Measurements from ENCODE around the gene FAF1. TPM values are rescaled to one million over a fixed set of nuclear protein-coding genes. Genes with fewer than 3 reads are reported as not detected.

FAF1 gene
- total RNA-seq, 1 donor: 49.6 TPM

GRCh38 chr1:50697440-50698421 is 262.3 kb downstream of the FAF1 start:
- no peaks in the 10 kb centered on the region for H3K4me1 ChIP-seq (ENCODE audit: insufficient read depth, low read length)
- no peaks in the 10 kb centered on the region for H3K9me3 ChIP-seq (ENCODE audit: low read depth, low read length)
- no peaks in the 10 kb centered on the region for H3K27me3 ChIP-seq (ENCODE audit: insufficient read depth, low read length)
- H3K4me3 ChIP-seq (ENCODE audit: low read length): no peak overlapping the region

- Histone ChIP-seq H3K27me3 (ENCODE audit: insufficient read depth, low read length) (no peaks in the 10 kb centered on the region), H3K4me1 (ENCODE audit: insufficient read depth, low read length) (no peaks in the 10 kb centered on the region), H3K9me3 (ENCODE audit: low read depth, low read length) (no peaks in the 10 kb centered on the region), H3K4me3 (ENCODE audit: low read length) (no peak overlapping the region)
These were observed 266.2 kb downstream of the FAF1 start for GRCh38 chr1:50693829-50694228.

GRCh38 chr1:50684185-50684584 is 275.9 kb downstream of the FAF1 start:
- no peaks in the 10 kb centered on the region for H3K4me1 ChIP-seq (ENCODE audit: insufficient read depth, low read length)
- no peaks in the 10 kb centered on the region for H3K27me3 ChIP-seq (ENCODE audit: insufficient read depth, low read length)
- H3K9me3 ChIP-seq (ENCODE audit: low read depth, low read length): no peaks in the 10 kb centered on the region
- no peak overlapping the region for H3K4me3 ChIP-seq (ENCODE audit: low read length)

- no peaks in the 10 kb centered on the region for H3K4me1 ChIP-seq (ENCODE audit: insufficient read depth, low read length)
- no peaks in the 10 kb centered on the region for H3K9me3 ChIP-seq (ENCODE audit: low read depth, low read length)
- H3K4me3 ChIP-seq (ENCODE audit: low read length): no peak overlapping the region
- no peaks in the 10 kb centered on the region for H3K27me3 ChIP-seq (ENCODE audit: insufficient read depth, low read length)
These were observed 278.1 kb downstream of the FAF1 start for GRCh38 chr1:50681931-50682330.

GRCh38 chr1:50667710-50668356 is 292.2 kb downstream of the FAF1 start:
- H3K27me3 ChIP-seq (ENCODE audit: insufficient read depth, low read length): no peaks in the 10 kb centered on the region
- H3K4me1 ChIP-seq (ENCODE audit: insufficient read depth, low read length): no peaks in the 10 kb centered on the region
- no peaks in the 10 kb centered on the region for H3K9me3 ChIP-seq (ENCODE audit: low read depth, low read length)
- H3K4me3 ChIP-seq (ENCODE audit: low read length): no peak overlapping the region

- Histone ChIP-seq H3K9me3 (ENCODE audit: low read depth, low read length) (no peaks in the 10 kb centered on the region), H3K27me3 (ENCODE audit: insufficient read depth, low read length) (no peaks in the 10 kb centered on the region), H3K4me1 (ENCODE audit: insufficient read depth, low read length) (no peaks in the 10 kb centered on the region), H3K4me3 (ENCODE audit: low read length) (no peak overlapping the region)
These were observed 292.8 kb downstream of the FAF1 start for GRCh38 chr1:50667272-50667671.

- Histone ChIP-seq H3K4me3 (ENCODE audit: low read length) (no peak overlapping the region), H3K27me3 (ENCODE audit: insufficient read depth, low read length) (no peaks in the 10 kb centered on the region), H3K9me3 (ENCODE audit: low read depth, low read length) (no peaks in the 10 kb centered on the region), H3K4me1 (ENCODE audit: insufficient read depth, low read length) (no peaks in the 10 kb centered on the region)
These were observed 293.2 kb downstream of the FAF1 start for GRCh38 chr1:50666849-50667248.

- Histone ChIP-seq H3K4me1 (ENCODE audit: insufficient read depth, low read length) (no peaks in the 10 kb centered on the region), H3K4me3 (ENCODE audit: low read length) (no peak overlapping the region), H3K27me3 (ENCODE audit: insufficient read depth, low read length) (no peaks in the 10 kb centered on the region), H3K9me3 (ENCODE audit: low read depth, low read length) (no peaks in the 10 kb centered on the region)
These were observed 294.7 kb downstream of the FAF1 start for GRCh38 chr1:50665413-50665812.

- Histone ChIP-seq H3K27me3 (ENCODE audit: insufficient read depth, low read length) (no peaks in the 10 kb centered on the region), H3K4me3 (ENCODE audit: low read length) (no peak overlapping the region), H3K4me1 (ENCODE audit: insufficient read depth, low read length) (no peaks in the 10 kb centered on the region), H3K9me3 (ENCODE audit: low read depth, low read length) (no peaks in the 10 kb centered on the region)
These were observed 298.4 kb downstream of the FAF1 start for GRCh38 chr1:50661626-50662025.

GRCh38 chr1:50659107-50659662 is 300.9 kb downstream of the FAF1 start:
- H3K9me3 ChIP-seq (ENCODE audit: low read depth, low read length): no peaks in the 10 kb centered on the region
- H3K4me3 ChIP-seq (ENCODE audit: low read length): no peak overlapping the region
- H3K27me3 ChIP-seq (ENCODE audit: insufficient read depth, low read length): no peaks in the 10 kb centered on the region
- H3K4me1 ChIP-seq (ENCODE audit: insufficient read depth, low read length): no peaks in the 10 kb centered on the region

GRCh38 chr1:50658459-50659076 is 301.5 kb downstream of the FAF1 start:
- Histone ChIP-seq H3K9me3 (ENCODE audit: low read depth, low read length) (no peaks in the 10 kb centered on the region), H3K4me1 (ENCODE audit: insufficient read depth, low read length) (no peaks in the 10 kb centered on the region), H3K27me3 (ENCODE audit: insufficient read depth, low read length) (no peaks in the 10 kb centered on the region), H3K4me3 (ENCODE audit: low read length) (no peak overlapping the region)

GRCh38 chr1:50656931-50657330 is 303.1 kb downstream of the FAF1 start:
- Histone ChIP-seq H3K4me3 (ENCODE audit: low read length) (no peak overlapping the region), H3K9me3 (ENCODE audit: low read depth, low read length) (no peaks in the 10 kb centered on the region), H3K4me1 (ENCODE audit: insufficient read depth, low read length) (no peaks in the 10 kb centered on the region), H3K27me3 (ENCODE audit: insufficient read depth, low read length) (no peaks in the 10 kb centered on the region)

- Histone ChIP-seq H3K9me3 (ENCODE audit: low read depth, low read length) (no peaks in the 10 kb centered on the region), H3K4me1 (ENCODE audit: insufficient read depth, low read length) (no peaks in the 10 kb centered on the region), H3K27me3 (ENCODE audit: insufficient read depth, low read length) (no peaks in the 10 kb centered on the region), H3K4me3 (ENCODE audit: low read length) (no peak overlapping the region)
These were observed 308.4 kb downstream of the FAF1 start for GRCh38 chr1:50651476-50652263.

- Histone ChIP-seq H3K27me3 (ENCODE audit: insufficient read depth, low read length) (no peaks in the 10 kb centered on the region), H3K9me3 (ENCODE audit: low read depth, low read length) (no peaks in the 10 kb centered on the region), H3K4me3 (ENCODE audit: low read length) (no peak overlapping the region), H3K4me1 (ENCODE audit: insufficient read depth, low read length) (no peaks in the 10 kb centered on the region)
These were observed 313.5 kb downstream of the FAF1 start for GRCh38 chr1:50646526-50646925.

All from mononuclear cell (primary cell).